ENCODE measurements around the gene IQSEC1. TPM values are rescaled to one million over a fixed set of nuclear protein-coding genes. Genes with fewer than 3 reads are reported as not detected.
A peak's percentile ranks its signal among the peaks of the same experiment; 100 is the strongest.

The IQSEC1 gene
- total and polyA plus RNA-seq, 4 experiments from 2014 or later, result 11.9 to 82.0 (median 62.3) TPM

- no peak for DNase-seq
- H3K4me3 ChIP-seq (ENCODE audit: low read length in 2 of 2), result no peak overlapping the region
- H3K27ac Mint-ChIP-seq, result peak overlapping the region in 4 of 7 donors; percentile 10 to 83 (median 78)
- no peaks in the 10 kb centered on the region for H3K27me3 ChIP-seq (ENCODE audit: insufficient read depth, low read length)
- ChIA-PET CTCF (ENCODE audit: partially characterized antibody) (interaction anchor here (0.7 kb wide), 1 partner anchor 25 kb away, joined by 3 read pairs; no protein-coding TSS in a partner anchor), POLR2A (ENCODE audit: partially characterized antibody) (no interaction called here)
- H3K36me3 Mint-ChIP-seq, result no peaks in the 10 kb centered on the region
- no peaks in the 10 kb centered on the region for H3K36me3 ChIP-seq (ENCODE audit: insufficient read depth, low read length)
- intact Hi-C loops (cut with micrococcal nuclease), result loop anchor here (2.0 kb wide), 1 partner anchor 57 kb away; no protein-coding TSS in a partner anchor
- H3K4me1 ChIP-seq (ENCODE audit: insufficient read depth, low read length), result peaks cover 37% of the 10 kb centered on the region
- H3K4me1 Mint-ChIP-seq, result peaks cover 22 to 33% (median 29%) of the 10 kb centered on the region in 4 donors
- peaks cover under 1% of the 10 kb centered on the region in 2 donors for H3K27me3 Mint-ChIP-seq
- no peaks in the 10 kb centered on the region for H3K9me3 ChIP-seq (ENCODE audit: control insufficient read depth in 1 of 2, low read length in 2 of 2)
- H3K27ac ChIP-seq (ENCODE audit: low read depth, low read length), result no peak overlapping the region
- peaks cover 0 to 1% (median 0%) of the 10 kb centered on the region in 8 donors for H3K9me3 Mint-ChIP-seq
- H3K4me3 Mint-ChIP-seq, result no peak overlapping the region
Observed at GRCh38 chr3:13067778-13068177, 5.5 kb downstream of the IQSEC1 start.

- no peak for DNase-seq
Observed at GRCh38 chr3:13066834-13067233, 6.4 kb downstream of the IQSEC1 start.

DNA sequence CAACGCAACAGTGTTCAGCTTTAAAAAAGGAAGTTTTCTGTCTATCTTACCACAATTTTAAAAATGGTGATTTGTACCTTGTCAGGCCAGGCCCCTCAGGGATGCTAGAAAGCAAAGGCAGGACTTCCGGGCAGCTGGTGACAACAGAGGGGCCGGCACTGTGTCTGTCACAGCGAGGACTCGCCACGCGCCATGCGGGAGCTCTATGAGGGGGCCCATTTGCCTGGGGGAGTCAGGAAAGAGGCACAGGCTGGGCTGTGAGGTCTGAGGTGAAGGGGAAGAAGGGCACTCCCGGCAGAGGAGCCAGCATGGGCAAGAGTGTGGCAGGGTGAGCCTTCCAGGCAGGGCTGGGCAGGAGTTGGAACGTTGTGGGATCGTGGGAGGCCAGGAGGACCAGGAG, 7.0 kb downstream of the IQSEC1 start:
- no peaks in the 10 kb centered on the region for H3K27me3 Mint-ChIP-seq
- no peak overlapping the region for H3K27ac ChIP-seq (ENCODE audit: low read depth, low read length)
- no peaks in the 10 kb centered on the region for H3K36me3 Mint-ChIP-seq
- ChIA-PET CTCF (ENCODE audit: partially characterized antibody) (no interaction called here), POLR2A (ENCODE audit: partially characterized antibody) (no interaction called here)
- peaks cover 30% of the 10 kb centered on the region for H3K4me1 ChIP-seq (ENCODE audit: insufficient read depth, low read length)
- peaks cover 22 to 29% (median 26%) of the 10 kb centered on the region in 4 donors for H3K4me1 Mint-ChIP-seq
- H3K9me3 Mint-ChIP-seq, result peaks cover 0 to 1% (median 0%) of the 10 kb centered on the region in 8 donors
- H3K4me3 Mint-ChIP-seq, result no peak overlapping the region
- peak overlapping the region in 2 of 7 donors; percentile 77 to 83 for H3K27ac Mint-ChIP-seq
- no peaks in the 10 kb centered on the region for H3K36me3 ChIP-seq (ENCODE audit: insufficient read depth, low read length)
- no peaks in the 10 kb centered on the region for H3K9me3 ChIP-seq (ENCODE audit: control insufficient read depth in 1 of 2, low read length in 2 of 2)
- intact Hi-C loops (cut with micrococcal nuclease), result no loop called here
- H3K4me3 ChIP-seq (ENCODE audit: low read length in 2 of 2), result no peak overlapping the region
- no peaks in the 10 kb centered on the region for H3K27me3 ChIP-seq (ENCODE audit: insufficient read depth, low read length)
- DNase-seq, result no peak

More at GRCh38 chr3:13066834-13067233, 6.4 kb downstream of the IQSEC1 start:
- Histone ChIP-seq H3K4me3 (ENCODE audit: low read length in 2 of 2) (no peak overlapping the region), H3K4me1 (ENCODE audit: insufficient read depth, low read length) (peaks cover 30% of the 10 kb centered on the region), H3K27ac (ENCODE audit: low read depth, low read length) (no peak overlapping the region), H3K9me3 (ENCODE audit: control insufficient read depth in 1 of 2, low read length in 2 of 2) (no peaks in the 10 kb centered on the region), H3K36me3 (ENCODE audit: insufficient read depth, low read length) (no peaks in the 10 kb centered on the region), H3K27me3 (ENCODE audit: insufficient read depth, low read length) (no peaks in the 10 kb centered on the region)
- H3K27ac Mint-ChIP-seq, result peak overlapping the region in 3 of 7 donors; percentile 15 to 75 (median 36)
- ChIA-PET CTCF (ENCODE audit: partially characterized antibody) (no interaction called here), POLR2A (ENCODE audit: partially characterized antibody) (no interaction called here)
- peaks cover 0 to 1% (median 0%) of the 10 kb centered on the region in 8 donors for H3K9me3 Mint-ChIP-seq
- no peaks in the 10 kb centered on the region for H3K36me3 Mint-ChIP-seq
- no peak overlapping the region for H3K4me3 Mint-ChIP-seq
- intact Hi-C loops (cut with micrococcal nuclease), result no loop called here
- peaks cover 22 to 30% (median 27%) of the 10 kb centered on the region in 4 donors for H3K4me1 Mint-ChIP-seq
- H3K27me3 Mint-ChIP-seq, result no peaks in the 10 kb centered on the region

DNA sequence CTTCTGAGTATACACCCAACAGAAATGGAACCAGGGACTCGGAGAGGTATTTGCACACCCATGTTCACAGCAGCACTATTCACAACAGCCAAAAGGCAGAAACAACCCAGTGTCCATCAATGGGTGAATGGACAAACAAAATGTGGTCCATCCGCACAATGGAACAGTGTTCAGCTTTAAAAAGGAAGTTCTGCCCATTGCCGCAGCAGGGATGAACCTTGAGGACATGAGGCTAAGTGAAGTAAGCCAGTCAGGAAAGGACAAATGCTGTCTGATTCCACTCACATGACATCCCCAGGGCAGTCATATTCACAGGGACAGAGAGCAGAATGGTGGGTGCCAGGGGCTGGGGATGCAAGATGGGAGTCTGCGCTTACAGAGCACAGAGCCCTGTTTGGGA, 7.5 kb downstream of the IQSEC1 start:
- Mint-ChIP-seq H3K27ac (peak overlapping the region in 4 of 7 donors; percentile 8 to 77 (median 50)), H3K4me1 (peaks cover 22 to 28% (median 26%) of the 10 kb centered on the region in 4 donors), H3K4me3 (no peak overlapping the region), H3K9me3 (peaks cover 0 to 1% (median 0%) of the 10 kb centered on the region in 8 donors), H3K36me3 (no peaks in the 10 kb centered on the region), H3K27me3 (no peaks in the 10 kb centered on the region)
- Histone ChIP-seq H3K9me3 (ENCODE audit: control insufficient read depth in 1 of 2, low read length in 2 of 2) (no peaks in the 10 kb centered on the region), H3K27me3 (ENCODE audit: insufficient read depth, low read length) (no peaks in the 10 kb centered on the region), H3K27ac (ENCODE audit: low read depth, low read length) (no peak overlapping the region), H3K4me1 (ENCODE audit: insufficient read depth, low read length) (peaks cover 26% of the 10 kb centered on the region), H3K4me3 (ENCODE audit: low read length in 2 of 2) (no peak overlapping the region), H3K36me3 (ENCODE audit: insufficient read depth, low read length) (no peaks in the 10 kb centered on the region)
- no peak for DNase-seq
- CTCF ChIA-PET (ENCODE audit: partially characterized antibody), result no interaction called here
- POLR2A ChIA-PET (ENCODE audit: partially characterized antibody), result interaction anchor here (1.4 kb wide), 1 partner anchor 50 kb away, joined by 3 read pairs; no protein-coding TSS in a partner anchor
- intact Hi-C loops (cut with micrococcal nuclease), result no loop called here

DNA sequence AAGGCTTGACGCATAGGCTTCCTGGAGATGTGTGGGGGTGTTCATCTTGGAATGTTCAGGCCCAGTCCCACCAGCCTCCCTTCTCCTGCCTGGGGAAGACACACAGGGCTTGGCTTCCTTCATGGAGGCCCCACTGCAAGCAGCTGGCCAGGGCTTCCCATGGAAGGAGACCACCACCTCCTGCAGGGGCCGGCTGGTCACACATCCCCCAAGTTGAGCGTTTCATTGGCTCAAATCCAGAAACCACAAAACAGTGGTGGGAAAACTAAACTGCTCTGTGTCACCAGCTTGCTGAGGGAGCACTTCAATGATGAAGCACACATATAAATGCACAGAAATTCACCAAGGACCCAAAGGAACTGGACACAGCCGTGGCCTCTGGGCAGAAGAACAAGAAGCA, 8.3 kb downstream of the IQSEC1 start:
- no peaks in the 10 kb centered on the region for H3K36me3 Mint-ChIP-seq
- intact Hi-C loops (cut with micrococcal nuclease), result no loop called here
- no peak overlapping the region for H3K4me3 ChIP-seq (ENCODE audit: low read length in 2 of 2)
- H3K27ac ChIP-seq (ENCODE audit: low read depth, low read length), result no peak overlapping the region
- no peaks in the 10 kb centered on the region for H3K36me3 ChIP-seq (ENCODE audit: insufficient read depth, low read length)
- no peaks in the 10 kb centered on the region for H3K27me3 ChIP-seq (ENCODE audit: insufficient read depth, low read length)
- peak overlapping the region in 1 of 7 donors; percentile 23 for H3K27ac Mint-ChIP-seq
- no peak overlapping the region for H3K4me3 Mint-ChIP-seq
- CTCF ChIA-PET (ENCODE audit: partially characterized antibody), result no interaction called here
- peaks cover 16 to 21% (median 18%) of the 10 kb centered on the region in 4 donors for H3K4me1 Mint-ChIP-seq
- H3K4me1 ChIP-seq (ENCODE audit: insufficient read depth, low read length), result peaks cover 18% of the 10 kb centered on the region
- H3K27me3 Mint-ChIP-seq, result no peaks in the 10 kb centered on the region
- POLR2A ChIA-PET (ENCODE audit: partially characterized antibody), result interaction anchor here (1.4 kb wide), 1 partner anchor 49 kb away, joined by 3 read pairs; no protein-coding TSS in a partner anchor
- peaks cover 0 to 1% (median 0%) of the 10 kb centered on the region in 8 donors for H3K9me3 Mint-ChIP-seq
- no peaks in the 10 kb centered on the region for H3K9me3 ChIP-seq (ENCODE audit: control insufficient read depth in 1 of 2, low read length in 2 of 2)
- DNase-seq, result no peak

DNA sequence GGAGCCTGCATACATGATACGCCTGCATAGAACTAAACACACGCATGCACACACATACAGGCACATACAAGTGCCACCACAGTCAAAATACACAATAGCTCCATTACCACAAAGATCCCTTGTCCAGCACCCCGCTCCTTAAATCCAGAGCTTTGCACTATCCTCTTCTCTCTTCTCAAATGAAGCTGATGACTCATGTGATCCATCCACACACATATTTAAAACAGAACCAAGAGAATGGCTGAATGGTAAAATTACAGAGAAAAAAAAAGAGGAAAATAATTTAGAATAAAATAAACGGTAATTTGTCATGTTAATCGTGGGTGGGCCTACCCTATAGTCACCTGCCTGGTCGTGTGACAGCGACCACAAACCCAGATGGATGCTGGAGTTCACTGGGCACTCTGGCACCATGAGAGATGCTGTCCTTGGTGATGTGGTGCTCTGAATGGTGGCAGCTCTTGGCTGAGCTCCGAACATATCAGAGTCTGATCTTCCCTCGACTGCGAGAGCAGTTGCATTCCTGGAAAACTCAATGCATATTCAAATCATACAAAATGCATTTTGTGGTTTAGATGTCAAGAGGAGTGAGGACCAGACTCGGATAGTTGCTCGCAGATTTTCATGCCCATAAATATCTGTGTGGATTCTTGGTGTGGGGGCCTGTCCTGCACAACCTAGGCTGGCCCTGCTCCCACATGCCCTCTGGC, 8.9 kb downstream of the IQSEC1 start:
- H3K9me3 Mint-ChIP-seq, result peaks cover 0 to 1% (median 0%) of the 10 kb centered on the region in 8 donors
- Histone ChIP-seq H3K9me3 (ENCODE audit: control insufficient read depth in 1 of 2, low read length in 2 of 2) (no peaks in the 10 kb centered on the region), H3K4me1 (ENCODE audit: insufficient read depth, low read length) (peaks cover 12% of the 10 kb centered on the region), H3K27ac (ENCODE audit: low read depth, low read length) (no peak overlapping the region), H3K27me3 (ENCODE audit: insufficient read depth, low read length) (no peaks in the 10 kb centered on the region), H3K4me3 (ENCODE audit: low read length in 2 of 2) (no peak overlapping the region), H3K36me3 (ENCODE audit: insufficient read depth, low read length) (no peaks in the 10 kb centered on the region)
- H3K27me3 Mint-ChIP-seq, result no peaks in the 10 kb centered on the region
- intact Hi-C loops (cut with micrococcal nuclease), result no loop called here
- DNase-seq, result no peak
- H3K36me3 Mint-ChIP-seq, result no peaks in the 10 kb centered on the region
- H3K27ac Mint-ChIP-seq, result peak overlapping the region in 1 of 7 donors; percentile 59
- ChIA-PET CTCF (ENCODE audit: partially characterized antibody) (no interaction called here), POLR2A (ENCODE audit: partially characterized antibody) (interaction anchor here (1.4 kb wide), 1 partner anchor 48 kb away, joined by 3 read pairs; no protein-coding TSS in a partner anchor)
- H3K4me1 Mint-ChIP-seq, result peaks cover 11 to 14% (median 12%) of the 10 kb centered on the region in 4 donors
- no peak overlapping the region for H3K4me3 Mint-ChIP-seq

- no peak for DNase-seq
- Histone ChIP-seq H3K36me3 (ENCODE audit: insufficient read depth, low read length) (no peaks in the 10 kb centered on the region), H3K27me3 (ENCODE audit: insufficient read depth, low read length) (no peaks in the 10 kb centered on the region), H3K9me3 (ENCODE audit: control insufficient read depth in 1 of 2, low read length in 2 of 2) (no peaks in the 10 kb centered on the region), H3K4me1 (ENCODE audit: insufficient read depth, low read length) (peaks cover under 1% of the 10 kb centered on the region), H3K27ac (ENCODE audit: low read depth, low read length) (no peak overlapping the region), H3K4me3 (ENCODE audit: low read length in 2 of 2) (no peak overlapping the region)
- Mint-ChIP-seq H3K27me3 (no peaks in the 10 kb centered on the region), H3K4me1 (peaks cover 1 to 5% (median 2%) of the 10 kb centered on the region in 4 donors), H3K9me3 (peaks cover 0 to 1% (median 0%) of the 10 kb centered on the region in 8 donors), H3K27ac (no peak overlapping the region), H3K36me3 (no peaks in the 10 kb centered on the region), H3K4me3 (no peak overlapping the region)
- ChIA-PET CTCF (ENCODE audit: partially characterized antibody) (interaction anchor here (1.7 kb wide), 1 partner anchor 29 kb away, joined by 5 read pairs; no protein-coding TSS in a partner anchor), POLR2A (ENCODE audit: partially characterized antibody) (no interaction called here)
- intact Hi-C loops (cut with micrococcal nuclease), result no loop called here
Observed at GRCh38 chr3:13063225-13063624, 10.0 kb downstream of the IQSEC1 start.

Data from CD4-positive, alpha-beta memory T cell (primary cell).